Neural cell (in vitro differentiated cells): ENCODE data around the gene AKT1.

Source experiments
- POLR2AphosphoS5 ChIP-seq: IDR thresholded peaks from 2 replicates; pipeline ENCODE4 v1.6.1; 2012
- TF ChIP-seq, protein P1 (sequence below): fragments of 450-650 bp; IDR thresholded peaks from 2 replicates; pipeline ENCODE4 v1.5.1; 2014; ENCODE audit warnings: antibody characterized with exemption, mild to moderate bottlenecking, moderate library complexity; ENCODE audit not compliant: poor library complexity, severe bottlenecking
- TF ChIP-seq, protein P2 (sequence below): IDR thresholded peaks from 2 replicates; pipeline ENCODE4 v1.6.1; 2012; ENCODE audit warnings: borderline replicate concordance

DNA sequence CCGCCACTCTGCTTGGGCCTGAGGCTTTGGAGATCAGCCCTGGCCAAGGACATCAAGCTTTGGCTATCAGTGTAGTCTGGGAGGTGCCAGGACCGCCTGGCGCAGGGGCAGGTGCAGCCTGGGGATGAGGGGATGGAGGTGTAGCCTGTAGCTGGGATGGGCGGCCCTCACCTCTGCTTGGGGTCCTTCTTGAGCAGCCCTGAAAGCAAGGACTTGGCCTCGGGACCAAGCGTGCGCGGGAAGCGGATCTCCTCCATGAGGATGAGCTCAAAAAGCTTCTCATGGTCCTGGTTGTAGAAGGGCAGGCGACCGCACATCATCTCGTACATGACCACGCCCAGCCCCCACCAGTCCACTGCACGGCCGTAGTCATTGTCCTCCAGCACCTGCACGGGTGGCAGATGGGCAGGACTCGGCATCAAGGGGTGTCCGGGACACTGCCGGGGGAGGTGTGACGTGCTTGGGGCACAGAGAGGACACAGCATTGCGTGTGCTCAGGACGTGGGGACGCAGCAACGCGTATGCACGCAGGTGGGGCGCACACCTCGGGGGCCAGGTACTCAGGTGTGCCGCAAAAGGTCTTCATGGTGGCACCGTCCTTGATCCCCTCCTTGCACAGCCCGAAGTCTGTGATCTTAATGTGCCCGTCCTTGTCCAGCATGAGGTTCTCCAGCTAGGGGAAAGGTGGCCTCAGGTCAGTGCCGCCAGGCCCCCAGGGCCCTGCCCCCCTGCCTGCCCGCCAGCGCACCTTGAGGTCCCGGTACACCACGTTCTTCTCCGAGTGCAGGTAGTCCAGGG, 22.6 kb downstream of the AKT1 start:
- TF ChIP-seq, protein P1, sequence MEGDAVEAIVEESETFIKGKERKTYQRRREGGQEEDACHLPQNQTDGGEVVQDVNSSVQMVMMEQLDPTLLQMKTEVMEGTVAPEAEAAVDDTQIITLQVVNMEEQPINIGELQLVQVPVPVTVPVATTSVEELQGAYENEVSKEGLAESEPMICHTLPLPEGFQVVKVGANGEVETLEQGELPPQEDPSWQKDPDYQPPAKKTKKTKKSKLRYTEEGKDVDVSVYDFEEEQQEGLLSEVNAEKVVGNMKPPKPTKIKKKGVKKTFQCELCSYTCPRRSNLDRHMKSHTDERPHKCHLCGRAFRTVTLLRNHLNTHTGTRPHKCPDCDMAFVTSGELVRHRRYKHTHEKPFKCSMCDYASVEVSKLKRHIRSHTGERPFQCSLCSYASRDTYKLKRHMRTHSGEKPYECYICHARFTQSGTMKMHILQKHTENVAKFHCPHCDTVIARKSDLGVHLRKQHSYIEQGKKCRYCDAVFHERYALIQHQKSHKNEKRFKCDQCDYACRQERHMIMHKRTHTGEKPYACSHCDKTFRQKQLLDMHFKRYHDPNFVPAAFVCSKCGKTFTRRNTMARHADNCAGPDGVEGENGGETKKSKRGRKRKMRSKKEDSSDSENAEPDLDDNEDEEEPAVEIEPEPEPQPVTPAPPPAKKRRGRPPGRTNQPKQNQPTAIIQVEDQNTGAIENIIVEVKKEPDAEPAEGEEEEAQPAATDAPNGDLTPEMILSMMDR, result no peak
- TF ChIP-seq POLR2AphosphoS5, result no peak
- TF ChIP-seq, protein P2, sequence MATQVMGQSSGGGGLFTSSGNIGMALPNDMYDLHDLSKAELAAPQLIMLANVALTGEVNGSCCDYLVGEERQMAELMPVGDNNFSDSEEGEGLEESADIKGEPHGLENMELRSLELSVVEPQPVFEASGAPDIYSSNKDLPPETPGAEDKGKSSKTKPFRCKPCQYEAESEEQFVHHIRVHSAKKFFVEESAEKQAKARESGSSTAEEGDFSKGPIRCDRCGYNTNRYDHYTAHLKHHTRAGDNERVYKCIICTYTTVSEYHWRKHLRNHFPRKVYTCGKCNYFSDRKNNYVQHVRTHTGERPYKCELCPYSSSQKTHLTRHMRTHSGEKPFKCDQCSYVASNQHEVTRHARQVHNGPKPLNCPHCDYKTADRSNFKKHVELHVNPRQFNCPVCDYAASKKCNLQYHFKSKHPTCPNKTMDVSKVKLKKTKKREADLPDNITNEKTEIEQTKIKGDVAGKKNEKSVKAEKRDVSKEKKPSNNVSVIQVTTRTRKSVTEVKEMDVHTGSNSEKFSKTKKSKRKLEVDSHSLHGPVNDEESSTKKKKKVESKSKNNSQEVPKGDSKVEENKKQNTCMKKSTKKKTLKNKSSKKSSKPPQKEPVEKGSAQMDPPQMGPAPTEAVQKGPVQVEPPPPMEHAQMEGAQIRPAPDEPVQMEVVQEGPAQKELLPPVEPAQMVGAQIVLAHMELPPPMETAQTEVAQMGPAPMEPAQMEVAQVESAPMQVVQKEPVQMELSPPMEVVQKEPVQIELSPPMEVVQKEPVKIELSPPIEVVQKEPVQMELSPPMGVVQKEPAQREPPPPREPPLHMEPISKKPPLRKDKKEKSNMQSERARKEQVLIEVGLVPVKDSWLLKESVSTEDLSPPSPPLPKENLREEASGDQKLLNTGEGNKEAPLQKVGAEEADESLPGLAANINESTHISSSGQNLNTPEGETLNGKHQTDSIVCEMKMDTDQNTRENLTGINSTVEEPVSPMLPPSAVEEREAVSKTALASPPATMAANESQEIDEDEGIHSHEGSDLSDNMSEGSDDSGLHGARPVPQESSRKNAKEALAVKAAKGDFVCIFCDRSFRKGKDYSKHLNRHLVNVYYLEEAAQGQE, result no peak
